Thoracic aorta endothelial cell (primary cell): Measurements from ENCODE around the gene IFNLR1. TPM values are rescaled to one million over a fixed set of nuclear protein-coding genes. Genes with fewer than 3 reads are reported as not detected.

ENCODE experiments used
- total RNA-seq: library from RNA; depleted of rRNA; stranded (reverse); fragments of >200 nt; gene quantifications from 2 replicates; pipeline ENCODE4 v1.2.3, GENCODE V29; 2012

Gene IFNLR1
- total RNA-seq = not detected in 2 replicates

GRCh38 chr1:24186993-24187790, at the start of gene IFNLR1:
TSS of gene IFNLR1 (minus strand) at chr1:24187289. CDS start at chr1:24187248, 41 bp downstream.

GRCh38 chr1:24142546-24143534, 44.2 kb downstream of the IFNLR1 start, which contains the start of gene IL22RA1:
TSS of gene IL22RA1 (minus strand) at chr1:24143140. CDS start at chr1:24143082, 58 bp downstream.

GRCh38 chr1:24111996-24112779, 74.9 kb downstream of the IFNLR1 start, which contains the start of gene MYOM3:
TSS of gene MYOM3 (minus strand) at chr1:24112135. CDS start at chr1:24108636, 3,499 bp downstream.

Other genes with a start within 250 kb of the IFNLR1 start
- 161 and 166 TPM in 2 replicates for gene PNRC2, start 227.5 kb downstream of the IFNLR1 start, total RNA-seq
- 157 and 159 TPM in 2 replicates for gene SRSF10, start 207.0 kb downstream of the IFNLR1 start, total RNA-seq
- 0.13 and 0.36 TPM in 2 replicates for gene MYOM3, start 75.2 kb downstream of the IFNLR1 start, total RNA-seq
- gene IL22RA1, start 44.1 kb downstream of the IFNLR1 start, total RNA-seq = 0.14 TPM in 1 of 2 replicates, not detected in the other
- not detected in 2 replicates for gene GRHL3, start 132.1 kb upstream of the IFNLR1 start, total RNA-seq
- gene STPG1, start 226.5 kb upstream of the IFNLR1 start, total RNA-seq = 4.3 and 8.5 TPM in 2 replicates
- gene NIPAL3, start 228.5 kb upstream of the IFNLR1 start, total RNA-seq = 13.8 and 34.0 TPM in 2 replicates